GM18951 (cell line): Measurements from ENCODE around the gene RAE1.
"Not testable (repeated sequence)": the region's sequence is repeated elsewhere in the genome, so short reads cannot be mapped to it uniquely, and the experiment has no call there.

Experiments used
- POLR2A ChIP-seq: IDR thresholded peaks from 4 replicates; pipeline ENCODE4 v1.6.1; 2011; ENCODE audit warnings: mild to moderate bottlenecking; ENCODE audit not compliant: insufficient read length, insufficient read depth; ENCODE audit errors: extremely low read depth
- in situ Hi-C: fragments of 300-500 bp; cut with MboI; formaldehyde crosslinking; loops from one replicate; pipeline ENCODE4 v1.12.0; 2022; ENCODE audit warnings: low sequenced_read_pairs, mixed read lengths, inconsistent platforms; ENCODE audit not compliant: unreplicated experiment

RAE1 gene

DNA sequence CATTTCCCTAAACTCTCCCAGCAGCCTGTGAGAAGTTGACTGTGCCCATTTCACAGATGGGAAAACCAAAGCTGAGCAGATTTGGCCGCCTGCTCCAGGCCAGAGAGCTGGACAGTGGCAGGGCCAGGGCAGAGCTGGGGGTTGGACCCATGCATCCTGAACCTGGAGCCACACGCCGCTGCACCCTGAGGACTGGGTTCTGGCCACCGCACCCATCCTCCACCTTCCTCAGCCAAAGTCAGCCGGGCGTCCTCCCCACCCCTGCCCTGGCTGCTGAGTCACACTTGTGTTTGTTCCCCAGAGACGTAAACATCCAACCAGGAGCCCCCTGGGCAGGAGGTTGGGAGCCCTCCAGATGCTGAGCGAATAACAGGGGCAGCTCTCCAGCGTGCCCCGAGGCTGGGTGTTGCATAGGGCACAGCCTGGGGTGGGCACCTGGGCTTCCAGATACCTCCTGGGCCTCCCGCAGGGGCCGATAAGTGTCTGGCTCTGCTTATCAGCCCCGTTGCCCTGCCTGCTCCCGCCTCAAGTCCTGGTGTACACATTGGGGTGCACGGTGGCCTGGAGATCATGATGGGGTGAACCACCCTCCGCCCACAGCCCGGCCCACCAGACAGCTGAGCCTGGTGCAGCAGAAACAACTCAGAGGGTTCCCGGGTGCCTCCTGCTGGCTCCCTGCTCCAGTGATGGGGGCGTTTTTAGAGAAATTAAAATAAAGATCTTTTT, 64.0 kb downstream of the RAE1 start:
- in situ Hi-C loops: no loop called here
- TF ChIP-seq POLR2A: no peak

DNA sequence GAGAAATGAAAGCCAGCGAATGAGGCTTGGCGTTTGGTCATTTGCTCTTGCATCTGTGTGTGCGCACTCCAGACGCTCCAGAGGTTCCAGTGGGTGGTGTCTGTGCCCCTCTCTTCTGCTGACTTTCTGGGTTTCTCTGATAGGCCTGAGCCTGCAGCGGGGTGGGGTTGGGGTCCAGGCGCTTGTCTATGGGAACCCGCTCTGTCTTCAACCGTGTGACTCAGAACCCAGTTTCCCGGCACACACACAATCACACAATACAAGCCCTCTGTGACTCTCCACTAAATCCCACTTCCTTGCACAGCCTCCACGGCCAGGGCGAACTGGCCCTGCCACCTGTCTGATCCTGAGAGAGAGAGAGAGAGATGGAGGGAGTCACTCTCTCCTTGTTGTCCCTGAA, 64.7 kb downstream of the RAE1 start:
- TF ChIP-seq POLR2A: no peak
- in situ Hi-C loops: no loop called here

DNA sequence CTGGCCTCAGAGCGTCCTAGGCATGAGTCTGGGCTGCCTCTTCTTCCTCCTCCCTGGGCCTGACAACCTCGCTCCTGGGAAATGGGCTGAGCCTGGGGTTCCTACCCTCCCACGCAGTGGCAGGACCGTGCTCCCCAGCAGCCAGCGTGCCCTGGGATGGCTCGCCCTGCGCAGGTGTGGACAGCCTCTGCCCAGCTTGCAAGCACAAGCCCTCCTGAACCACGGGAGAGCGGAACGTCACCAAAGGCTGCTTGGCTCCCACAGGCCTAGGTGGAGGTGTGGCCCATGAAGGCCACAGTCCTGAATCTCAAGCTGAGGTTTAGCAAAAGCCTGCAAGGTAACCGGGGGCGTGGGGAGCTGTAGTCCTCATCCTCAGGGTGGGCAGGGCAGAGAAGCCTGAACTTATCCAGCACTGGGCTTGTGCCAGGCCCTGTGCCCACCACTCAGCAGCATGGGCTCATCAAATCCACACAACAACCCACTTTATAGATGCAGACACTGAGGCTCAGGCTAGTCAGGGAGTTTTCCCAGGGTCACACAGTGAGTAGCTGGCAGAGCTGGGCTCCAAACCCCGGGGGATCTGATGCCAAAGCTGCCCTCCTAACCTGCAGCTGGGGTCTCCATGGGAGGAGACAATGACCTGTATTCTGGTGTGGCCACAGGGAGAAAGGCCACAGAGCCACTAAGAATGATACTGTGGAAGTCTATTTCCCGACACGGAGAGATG, 65.4 kb downstream of the RAE1 start:
- in situ Hi-C loops: no loop called here
- no peak for TF ChIP-seq POLR2A

DNA sequence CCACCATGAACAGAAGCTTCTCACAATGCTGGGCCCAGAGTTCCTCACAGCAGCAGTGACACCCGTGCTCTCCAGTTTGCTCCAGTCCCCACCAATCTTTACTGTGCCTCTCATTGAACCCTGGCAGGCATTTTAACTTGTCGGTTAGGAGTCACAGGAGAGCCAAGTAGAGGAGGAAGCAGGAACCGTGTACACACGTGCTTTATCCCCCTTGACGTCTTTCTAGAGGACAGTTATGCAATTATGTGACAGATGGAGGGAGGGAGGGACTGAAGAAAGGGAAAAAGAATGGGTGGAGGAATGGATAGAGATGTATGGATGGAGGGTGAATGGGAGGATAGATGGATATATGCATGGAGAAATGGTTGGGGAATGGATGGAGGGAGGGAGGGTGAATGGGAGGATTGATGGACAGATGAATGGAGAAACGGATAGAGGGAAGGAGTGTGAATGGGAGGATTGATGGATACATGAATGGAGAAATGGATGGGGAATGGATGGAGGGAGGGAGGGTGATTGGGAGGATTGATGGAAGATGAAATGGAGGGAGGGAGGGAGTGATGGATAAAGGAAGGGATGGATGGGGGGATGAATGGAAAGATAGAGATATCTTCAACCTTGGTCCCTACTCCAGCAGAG, 66.1 kb downstream of the RAE1 start:
- no peak for TF ChIP-seq POLR2A
- in situ Hi-C loops: no loop called here

- TF ChIP-seq POLR2A: no peak
Observed at GRCh38 chr20:57417830-57418780, 67.0 kb downstream of the RAE1 start.

GRCh38 chr20:57419479-57419878, 68.4 kb downstream of the RAE1 start:
- in situ Hi-C loops: not testable (repeated sequence)

More at GRCh38 chr20:57417830-57418780, 67.0 kb downstream of the RAE1 start:
- in situ Hi-C loops: no loop called here

GRCh38 chr20:57420571-57421252, 69.7 kb downstream of the RAE1 start:
- TF ChIP-seq POLR2A: no peak
- in situ Hi-C loops: no loop called here

GRCh38 chr20:57421253-57422220, 70.5 kb downstream of the RAE1 start:
- TF ChIP-seq POLR2A: no peak
- in situ Hi-C loops: no loop called here

DNA sequence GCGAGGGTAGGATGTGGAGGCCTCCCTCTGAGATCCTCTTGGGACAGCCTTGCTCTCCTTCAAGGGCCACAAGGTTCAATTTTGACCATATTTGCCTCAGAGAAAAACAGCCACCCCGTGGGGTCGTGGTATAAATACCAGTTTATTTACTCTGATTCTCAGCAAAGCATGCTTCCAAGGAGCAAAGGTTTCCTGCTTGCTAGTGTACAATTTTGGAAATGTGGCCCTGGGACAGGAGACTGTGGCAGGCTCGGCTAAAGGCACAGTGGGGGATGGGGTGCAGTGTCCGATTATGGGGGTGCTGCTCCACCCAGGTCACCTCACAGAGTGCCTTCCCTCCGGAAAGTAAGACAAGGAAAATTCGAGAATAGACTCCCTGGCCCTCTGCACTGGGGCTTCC, 71.2 kb downstream of the RAE1 start:
- in situ Hi-C loops: no loop called here
- no peak for TF ChIP-seq POLR2A

DNA sequence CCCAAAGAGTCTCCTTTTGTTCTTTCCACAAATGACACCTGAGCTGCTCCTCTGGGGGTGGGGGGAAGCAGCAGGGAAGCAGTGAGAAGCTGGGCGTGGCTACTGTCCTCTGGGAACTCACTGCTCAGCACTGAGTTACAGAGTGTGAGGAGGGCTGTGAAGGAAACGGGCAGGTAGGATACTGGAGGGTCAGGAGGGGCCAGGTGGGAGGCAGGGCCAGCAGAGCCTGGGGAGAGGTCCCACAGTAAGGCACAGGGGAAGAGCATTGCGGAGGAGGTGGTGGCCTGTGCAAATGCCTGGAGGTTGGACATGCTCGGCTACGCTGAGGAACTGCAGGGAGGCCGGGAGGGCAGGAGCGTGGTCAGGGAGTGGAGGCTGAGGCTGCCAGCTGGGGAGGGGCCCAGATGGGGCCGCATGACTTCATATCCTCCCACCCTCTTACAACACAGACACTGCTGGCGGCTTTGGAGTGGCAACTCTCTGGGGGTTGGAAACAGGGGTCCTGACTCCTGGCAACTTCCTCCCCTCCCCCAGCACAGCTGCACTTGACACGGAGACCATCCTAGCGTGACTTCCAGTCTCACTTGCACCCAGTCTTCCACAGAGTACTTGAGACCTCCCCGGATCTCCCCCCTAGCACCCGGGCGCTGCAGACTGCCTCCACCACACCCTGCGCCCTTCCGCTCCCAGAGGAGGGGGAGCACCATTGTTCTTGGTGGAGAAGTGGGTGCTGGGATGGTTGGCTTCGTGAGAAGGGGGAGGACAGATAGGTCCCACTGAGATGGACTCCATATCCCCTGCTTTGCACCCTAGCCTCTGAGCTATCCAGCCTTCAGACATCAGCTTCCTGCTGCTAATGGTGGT, 74.3 kb downstream of the RAE1 start:
- in situ Hi-C loops: no loop called here
- no peak for TF ChIP-seq POLR2A

GRCh38 chr20:57426271-57426689, 75.2 kb downstream of the RAE1 start:
- in situ Hi-C loops: no loop called here

GRCh38 chr20:57426831-57427230, 75.8 kb downstream of the RAE1 start:
- in situ Hi-C loops: no loop called here
- TF ChIP-seq POLR2A: no peak

More at GRCh38 chr20:57426271-57426689, 75.2 kb downstream of the RAE1 start:
- no peak for TF ChIP-seq POLR2A
